HepG2 (cell line): ENCODE results near the gene IL11RA. TPM values are rescaled to one million over a fixed set of nuclear protein-coding genes. Genes with fewer than 3 reads are reported as not detected.
A peak's percentile ranks its signal among the peaks of the same experiment; 100 is the strongest.

Experiments used
- ATAC-seq: fragments of 200-7000 bp; cut with Tn5 transposase; 3 replicates; pipeline ENCODE4 v1.9.1; 2020; ENCODE audit warnings: mild to moderate bottlenecking, moderate library complexity
- BruUV-seq: library from RNA; stranded (reverse); fragments of 400-500 nt; replicated peaks from 2 replicates; lab custom pipeline; 2021; lab: Mats Ljungman, UMichigan
- CTCF ChIA-PET: fragments of 300-600 bp; formaldehyde crosslinking; extraction: SDS; loops from one replicate; lab custom pipeline; 2021; ENCODE audit warnings: low total read pairs, inconsistent platforms, low intra/inter-chr PET ratio; lab: Yijun Ruan, JAX
- POLR2A ChIA-PET: fragments of 350-600 bp; sonication (Branson Sonifier 250); formaldehyde crosslinking; loops from one replicate; lab custom pipeline; 2020; ENCODE audit warnings: antibody characterized with exemption, inconsistent platforms; lab: Yijun Ruan, JAX
- DNase-seq: peaks from one replicate; pipeline ENCODE4 v3.0.0-alpha.2; 2015; ENCODE audit warnings: low spot score
- FAIRE-seq: peaks from 3 replicates; lab custom pipeline; 2011; peaks lifted over from hg19 to GRCh38; lab: Jason Lieb, UNC
- H2AFZ ChIP-seq: one replicate; pipeline ENCODE4 v1.6.1; 2011; ENCODE audit warnings: low read length, inconsistent platforms
- H3K27ac ChIP-seq: fragments of 300-600 bp; 3 replicates; pipeline ENCODE4 v1.8.0; 2011; ENCODE audit warnings: mixed run types, mild to moderate bottlenecking, mixed read lengths, low read length, inconsistent platforms; ENCODE audit not compliant: insufficient read depth; ENCODE audit errors: extremely low read length
- H3K27me3 ChIP-seq, 2 experiments: fragments of 200-600 bp in 1 of 2; 2 replicates in 1 of 2; 3 replicates in 1 of 2; pipeline versions ENCODE4 v1.6.0 to v1.8.0; 2011; ENCODE audit warnings: low read length in 2 of 2, mild to moderate bottlenecking in 2 of 2, moderate library complexity in 2 of 2, inconsistent platforms in 1 of 2; ENCODE audit not compliant: insufficient read depth in 2 of 2, control insufficient read depth in 1 of 2
- H3K36me3 ChIP-seq, 2 experiments: fragments of 200-600 bp in 1 of 2; replicated peaks in 1 of 2; 2 replicates in 1 of 2; 3 replicates in 1 of 2; pipeline versions ENCODE4 v1.5.1 to v1.8.0; 2011; ENCODE audit warnings: low read length in 2 of 2, inconsistent platforms in 1 of 2; ENCODE audit not compliant: insufficient read depth in 2 of 2, control insufficient read depth in 1 of 2
- H3K4me1 ChIP-seq: 2 replicates; pipeline ENCODE4 v1.5.1; 2012; ENCODE audit warnings: low read length, inconsistent platforms; ENCODE audit not compliant: insufficient read depth
- H3K4me2 ChIP-seq: 2 replicates; pipeline ENCODE4 v1.6.0; 2011; ENCODE audit warnings: low read depth, low read length, inconsistent platforms
- H3K4me3 ChIP-seq, 3 experiments: fragments of 200-600 bp in 1 of 3; sonication (generic), shearing (Covaris generic) in 1 of 3; replicated peaks in 1 of 3; 2 replicates each; pipeline ENCODE4 v1.5.1; 2011 to 2016; ENCODE audit warnings: low read length in 3 of 3, inconsistent platforms in 2 of 3, low read depth in 2 of 3, mild to moderate bottlenecking in 2 of 3, control low read depth in 1 of 3, mixed read lengths in 1 of 3; ENCODE audit not compliant: insufficient read depth in 1 of 3
- H3K79me2 ChIP-seq: one replicate; pipeline ENCODE4 v1.6.1; 2011; ENCODE audit warnings: low read length, inconsistent platforms; ENCODE audit not compliant: insufficient read depth
- H3K9ac ChIP-seq: 2 replicates; pipeline ENCODE4 v1.6.0; 2011; ENCODE audit warnings: mild to moderate bottlenecking, low read depth, low read length, inconsistent platforms; ENCODE audit not compliant: insufficient read depth
- H3K9me3 ChIP-seq: 2 replicates; pipeline ENCODE4 v1.5.1; 2012; ENCODE audit warnings: mild to moderate bottlenecking, low read length
- H4K20me1 ChIP-seq: 2 replicates; pipeline ENCODE4 v1.6.0; 2011; ENCODE audit warnings: inconsistent platforms, mild to moderate bottlenecking, low read length, moderate library complexity; ENCODE audit not compliant: insufficient read depth
- CHD2 ChIP-seq: IDR thresholded peaks from 2 replicates; pipeline ENCODE4 v1.6.1; 2011; ENCODE audit warnings: low read depth, low read length, improper control_type of control experiment
- IRF2 ChIP-seq: IDR thresholded peaks from 2 replicates; pipeline ENCODE4 v1.6.1; 2018; ENCODE audit warnings: missing genetic modification reagents, missing compliant biosample characterization
- KDM5A ChIP-seq: fragments of 200-600 bp; sonication (generic); IDR thresholded peaks from 2 replicates; pipeline ENCODE4 v1.7.0; 2018; ENCODE audit warnings: antibody characterized with exemption, mild to moderate bottlenecking, low read length, borderline replicate concordance
- SMAD9 ChIP-seq: sonication (generic); formaldehyde crosslinking; IDR thresholded peaks from 2 replicates; pipeline ENCODE4 v1.5.1; 2020; ENCODE audit warnings: mild to moderate bottlenecking, missing genetic modification reagents
- ZNF263 ChIP-seq: sonication (generic); formaldehyde crosslinking; IDR thresholded peaks from 2 replicates; pipeline ENCODE4 v1.4.0; 2020; ENCODE audit warnings: missing genetic modification reagents
- ZNF331 ChIP-seq: sonication (generic); formaldehyde crosslinking; IDR thresholded peaks from 2 replicates; pipeline ENCODE4 v1.4.0; 2020; ENCODE audit warnings: missing genetic modification reagents
- WGBS: methylation state at CpG from one replicate; pipeline ENCODE4 v1.1.6; 2017; ENCODE audit warnings: low lambda C conversion rate; 5-methylcytosine and 5-hydroxymethylcytosine counted together
- in situ Hi-C: cut with HindIII; loops from 2 replicates; pipeline ENCODE4 v1.10.0; 2017; ENCODE audit warnings: low pct_unique_long_range_greater_than_20kb; ENCODE audit not compliant: extremely low pct_ligation_motif_present
- intact Hi-C: fragments of 100-400 bp; cut with micrococcal nuclease; formaldehyde crosslinking; loops from one replicate; pipeline ENCODE4 v1.10.0; 2022; ENCODE audit not compliant: unreplicated experiment
- polyA plus RNA-seq, 8 experiments: library from polyadenylated mRNA; depleted of rRNA in 3 of 8; stranded (reverse) in 7 of 8; unstranded in 1 of 8; fragments of >200 nt; fragmentation: Illumina TruSeq in 4 of 8; extraction: Trizol in 4 of 8; gene quantifications; 2 replicates each; pipeline versions ENCODE4 v1.2.1 to v1.2.3, GENCODE V29; 2011 to 2016; ENCODE audit warnings: low read depth in 4 of 8, missing spikeins in 1 of 8, mixed read lengths in 1 of 8; ENCODE audit not compliant: insufficient read depth in 1 of 8
- total RNA-seq, 5 experiments: library from RNA; depleted of rRNA; stranded (reverse); fragments of >200 nt; fragmentation: Illumina TruSeq; extraction: Trizol; gene quantifications; 2 replicates each; pipeline ENCODE4 v1.2.3, GENCODE V29; 2016; ENCODE audit warnings: low read depth in 1 of 5
- TF ChIP-seq, protein P1 (sequence below), 2 experiments: sonication (generic) in 1 of 2; formaldehyde crosslinking in 1 of 2; IDR thresholded peaks; 2 replicates each; pipeline versions ENCODE4 v1.4.0 to v1.6.1; 2016 to 2020; ENCODE audit warnings: borderline replicate concordance in 1 of 2, low read depth in 1 of 2, mild to moderate bottlenecking in 1 of 2, missing genetic modification reagents in 1 of 2
- TF ChIP-seq, protein P2 (sequence below): sonication (generic); formaldehyde crosslinking; IDR thresholded peaks from 2 replicates; pipeline ENCODE4 v1.8.1; 2023; ENCODE audit warnings: mild to moderate bottlenecking, missing genetic modification reagents, borderline replicate concordance
- TF ChIP-seq, protein P3 (sequence below): sonication (generic); formaldehyde crosslinking; IDR thresholded peaks from 2 replicates; pipeline ENCODE4 v1.4.0; 2020; ENCODE audit warnings: mild to moderate bottlenecking, missing genetic modification reagents
- TF ChIP-seq, protein P4 (sequence below): sonication (generic); formaldehyde crosslinking; IDR thresholded peaks from 2 replicates; pipeline ENCODE4 v1.8.0; 2022; ENCODE audit warnings: missing genetic modification reagents, low read depth, mild to moderate bottlenecking, borderline replicate concordance
- TF ChIP-seq, protein P5 (sequence below): sonication (generic); formaldehyde crosslinking; IDR thresholded peaks from 2 replicates; pipeline ENCODE4 v1.4.0; 2020; ENCODE audit warnings: missing genetic modification reagents
- TF ChIP-seq, protein P6 (sequence below): sonication (generic); formaldehyde crosslinking; IDR thresholded peaks from 2 replicates; pipeline ENCODE4 v1.5.0; 2020; ENCODE audit warnings: mild to moderate bottlenecking, missing genetic modification reagents, borderline replicate concordance

IL11RA gene
- total and polyA plus RNA-seq, 2 of the 13 experiments (the other 11 are each of a cell fraction or from before 2014, with no cell fraction given), result 2.0 to 4.2 TPM

DNA sequence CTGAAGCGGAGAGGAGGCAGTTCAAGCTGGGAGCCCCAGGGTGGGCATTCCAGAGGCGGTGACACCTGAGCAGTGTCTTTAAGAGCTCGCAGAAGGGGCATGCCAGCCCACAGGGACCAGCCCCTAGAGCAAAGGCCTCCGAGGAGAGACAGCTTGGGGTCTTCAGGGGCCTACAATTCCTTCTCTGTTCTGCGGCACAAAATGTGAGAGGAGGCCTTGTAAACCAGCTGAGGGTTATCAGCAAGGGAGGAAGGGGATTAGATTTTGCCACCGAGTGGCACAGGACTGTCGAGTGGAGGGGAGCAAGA is 13.9 kb upstream of the IL11RA start:
- Histone ChIP-seq H3K79me2 (peaks cover 14% of the 10 kb centered on the region), H3K27me3 (no peaks in the 10 kb centered on the region; a peak in 1 of 5 replicates), H3K9ac (peak overlapping the region; percentile 77), H3K27ac (peak overlapping the region; percentile 70), H3K4me2 (peak overlapping the region; percentile 99), H3K4me1 (peaks cover 64% of the 10 kb centered on the region), H3K36me3 (peaks cover 3 to 4% of the 10 kb centered on the region in 2 experiments; a peak in 3 of 5 replicates), H3K4me3 (peak overlapping the region; percentile 66 to 91 (median 86)), H4K20me1 (no peaks in the 10 kb centered on the region), H3K9me3 (no peaks in the 10 kb centered on the region), H2AFZ (no peak overlapping the region)
- ATAC-seq, result no peak
- CTCF ChIA-PET, result interaction anchor here (1.3 kb wide), 1 partner anchor 8 kb away, joined by 5 read pairs; the partner anchor contains the start of gene GALT
- DNase-seq, result no peak
- no TSS peak for BruUV-seq
- POLR2A ChIA-PET, result interaction anchor here (1.0 to 6.9 kb wide), 12 partner anchors 8 to 434 kb away, joined by 3 to 100 read pairs (median 9); partner anchors contain the start of genes ARID3C, DCTN3, GALT and IL11RA
- in situ Hi-C loops (no loop called here), intact Hi-C loops (no loop called here)
- 0% methylated on average over 4 of the region's 7 CpGs for WGBS
- no peak for FAIRE-seq
- TF ChIP-seq, protein P1, sequence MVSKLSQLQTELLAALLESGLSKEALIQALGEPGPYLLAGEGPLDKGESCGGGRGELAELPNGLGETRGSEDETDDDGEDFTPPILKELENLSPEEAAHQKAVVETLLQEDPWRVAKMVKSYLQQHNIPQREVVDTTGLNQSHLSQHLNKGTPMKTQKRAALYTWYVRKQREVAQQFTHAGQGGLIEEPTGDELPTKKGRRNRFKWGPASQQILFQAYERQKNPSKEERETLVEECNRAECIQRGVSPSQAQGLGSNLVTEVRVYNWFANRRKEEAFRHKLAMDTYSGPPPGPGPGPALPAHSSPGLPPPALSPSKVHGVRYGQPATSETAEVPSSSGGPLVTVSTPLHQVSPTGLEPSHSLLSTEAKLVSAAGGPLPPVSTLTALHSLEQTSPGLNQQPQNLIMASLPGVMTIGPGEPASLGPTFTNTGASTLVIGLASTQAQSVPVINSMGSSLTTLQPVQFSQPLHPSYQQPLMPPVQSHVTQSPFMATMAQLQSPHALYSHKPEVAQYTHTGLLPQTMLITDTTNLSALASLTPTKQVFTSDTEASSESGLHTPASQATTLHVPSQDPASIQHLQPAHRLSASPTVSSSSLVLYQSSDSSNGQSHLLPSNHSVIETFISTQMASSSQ (IDR thresholded peaks at IDR 0.05; ENCODE audit: low read depth), result no peak
- TF ChIP-seq, protein P1 (CRISPR knock-in tag; IDR thresholded peaks at IDR 0.05; ENCODE audit: borderline replicate concordance), result no peak
- TF ChIP-seq, protein P2, sequence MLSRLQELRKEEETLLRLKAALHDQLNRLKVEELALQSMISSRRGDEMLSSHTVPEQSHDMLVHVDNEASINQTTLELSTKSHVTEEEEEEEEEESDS (CRISPR knock-in tag), result no peak
- TF ChIP-seq KDM5A, result no peak
- TF ChIP-seq, protein P3, sequence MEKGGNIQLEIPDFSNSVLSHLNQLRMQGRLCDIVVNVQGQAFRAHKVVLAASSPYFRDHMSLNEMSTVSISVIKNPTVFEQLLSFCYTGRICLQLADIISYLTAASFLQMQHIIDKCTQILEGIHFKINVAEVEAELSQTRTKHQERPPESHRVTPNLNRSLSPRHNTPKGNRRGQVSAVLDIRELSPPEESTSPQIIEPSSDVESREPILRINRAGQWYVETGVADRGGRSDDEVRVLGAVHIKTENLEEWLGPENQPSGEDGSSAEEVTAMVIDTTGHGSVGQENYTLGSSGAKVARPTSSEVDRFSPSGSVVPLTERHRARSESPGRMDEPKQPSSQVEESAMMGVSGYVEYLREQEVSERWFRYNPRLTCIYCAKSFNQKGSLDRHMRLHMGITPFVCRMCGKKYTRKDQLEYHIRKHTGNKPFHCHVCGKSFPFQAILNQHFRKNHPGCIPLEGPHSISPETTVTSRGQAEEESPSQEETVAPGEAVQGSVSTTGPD, result peak; percentile 31; the same call in 1 of the 2 replicates
- TF ChIP-seq ZNF331 (CRISPR knock-in tag), result no peak
- TF ChIP-seq, protein P4, sequence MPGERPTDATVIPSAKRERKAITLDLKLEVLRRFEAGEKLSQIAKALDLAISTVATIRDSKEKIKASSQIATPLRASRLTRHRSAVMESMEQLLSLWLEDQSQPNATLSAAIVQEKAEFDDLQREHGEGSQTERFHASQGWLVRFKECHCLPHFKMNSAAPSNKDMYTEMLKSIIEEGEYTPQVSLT (CRISPR knock-in tag), result no peak
- no peak for TF ChIP-seq IRF2 (CRISPR knock-in tag)
- no peak for TF ChIP-seq CHD2
- TF ChIP-seq, protein P5, sequence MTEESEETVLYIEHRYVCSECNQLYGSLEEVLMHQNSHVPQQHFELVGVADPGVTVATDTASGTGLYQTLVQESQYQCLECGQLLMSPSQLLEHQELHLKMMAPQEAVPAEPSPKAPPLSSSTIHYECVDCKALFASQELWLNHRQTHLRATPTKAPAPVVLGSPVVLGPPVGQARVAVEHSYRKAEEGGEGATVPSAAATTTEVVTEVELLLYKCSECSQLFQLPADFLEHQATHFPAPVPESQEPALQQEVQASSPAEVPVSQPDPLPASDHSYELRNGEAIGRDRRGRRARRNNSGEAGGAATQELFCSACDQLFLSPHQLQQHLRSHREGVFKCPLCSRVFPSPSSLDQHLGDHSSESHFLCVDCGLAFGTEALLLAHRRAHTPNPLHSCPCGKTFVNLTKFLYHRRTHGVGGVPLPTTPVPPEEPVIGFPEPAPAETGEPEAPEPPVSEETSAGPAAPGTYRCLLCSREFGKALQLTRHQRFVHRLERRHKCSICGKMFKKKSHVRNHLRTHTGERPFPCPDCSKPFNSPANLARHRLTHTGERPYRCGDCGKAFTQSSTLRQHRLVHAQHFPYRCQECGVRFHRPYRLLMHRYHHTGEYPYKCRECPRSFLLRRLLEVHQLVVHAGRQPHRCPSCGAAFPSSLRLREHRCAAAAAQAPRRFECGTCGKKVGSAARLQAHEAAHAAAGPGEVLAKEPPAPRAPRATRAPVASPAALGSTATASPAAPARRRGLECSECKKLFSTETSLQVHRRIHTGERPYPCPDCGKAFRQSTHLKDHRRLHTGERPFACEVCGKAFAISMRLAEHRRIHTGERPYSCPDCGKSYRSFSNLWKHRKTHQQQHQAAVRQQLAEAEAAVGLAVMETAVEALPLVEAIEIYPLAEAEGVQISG (CRISPR knock-in tag), result no peak
- TF ChIP-seq, protein P6, sequence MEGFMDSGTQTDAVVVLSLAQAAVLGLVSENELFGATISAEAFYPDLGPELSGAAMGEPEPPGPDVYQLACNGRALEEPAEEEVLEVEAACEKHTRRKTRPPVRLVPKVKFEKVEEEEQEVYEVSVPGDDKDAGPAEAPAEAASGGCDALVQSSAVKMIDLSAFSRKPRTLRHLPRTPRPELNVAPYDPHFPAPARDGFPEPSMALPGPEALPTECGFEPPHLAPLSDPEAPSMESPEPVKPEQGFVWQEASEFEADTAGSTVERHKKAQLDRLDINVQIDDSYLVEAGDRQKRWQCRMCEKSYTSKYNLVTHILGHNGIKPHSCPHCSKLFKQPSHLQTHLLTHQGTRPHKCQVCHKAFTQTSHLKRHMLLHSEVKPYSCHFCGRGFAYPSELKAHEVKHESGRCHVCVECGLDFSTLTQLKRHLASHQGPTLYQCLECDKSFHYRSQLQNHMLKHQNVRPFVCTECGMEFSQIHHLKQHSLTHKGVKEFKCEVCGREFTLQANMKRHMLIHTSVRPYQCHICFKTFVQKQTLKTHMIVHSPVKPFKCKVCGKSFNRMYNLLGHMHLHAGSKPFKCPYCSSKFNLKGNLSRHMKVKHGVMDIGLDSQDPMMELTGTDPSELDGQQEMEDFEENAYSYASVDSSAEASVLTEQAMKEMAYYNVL (CRISPR knock-in tag), result 0 out of 2 replicates have a peak, but pooled peaks have one; percentile 1
- TF ChIP-seq ZNF263 (CRISPR knock-in tag), result peak; percentile 14; the same call in 1 of the 2 replicates
- TF ChIP-seq SMAD9 (CRISPR knock-in tag), result no peak
